Measurements from ENCODE around the gene NRDE2. TPM values are rescaled to one million over a fixed set of nuclear protein-coding genes. Genes with fewer than 3 reads are reported as not detected.
"Not testable (repeated sequence)": the region's sequence is repeated elsewhere in the genome, so short reads cannot be mapped to it uniquely, and the experiment has no call there.

Gene NRDE2
- total RNA-seq, 1 donor from 2014 or later: 20.1 TPM

- DNase-seq: no peak
Measured at GRCh38 chr14:90344331-90345238, 12.8 kb upstream of the NRDE2 start.

- no peak for DNase-seq
Measured at GRCh38 chr14:90342327-90342726, 10.6 kb upstream of the NRDE2 start.

GRCh38 chr14:90341784-90342183 is 10.0 kb upstream of the NRDE2 start:
- no peak for DNase-seq

GRCh38 chr14:90341232-90341631 is 9.5 kb upstream of the NRDE2 start:
- DNase-seq: not testable (repeated sequence)

- DNase-seq: no peak
Measured at GRCh38 chr14:90336985-90337384, 5.2 kb upstream of the NRDE2 start.

GRCh38 chr14:90336401-90336800 is 4.7 kb upstream of the NRDE2 start:
- DNase-seq: no peak

GRCh38 chr14:90332271-90332584 is 487 bp upstream of the NRDE2 start:
- DNase-seq: no peak

- no peak for DNase-seq
Measured at GRCh38 chr14:90330203-90331196, 1.2 kb downstream of the NRDE2 start.

GRCh38 chr14:90321891-90322290 is 9.8 kb downstream of the NRDE2 start:
- DNase-seq: no peak

GRCh38 chr14:90319634-90320541 is 11.9 kb downstream of the NRDE2 start:
- no peak for DNase-seq

- no peak for DNase-seq
Measured at GRCh38 chr14:90319173-90319572, 12.6 kb downstream of the NRDE2 start.

- DNase-seq: no peak
Measured at GRCh38 chr14:90318016-90318415, 13.7 kb downstream of the NRDE2 start.

- no peak for DNase-seq
Measured at GRCh38 chr14:90317286-90317685, 14.5 kb downstream of the NRDE2 start.

GRCh38 chr14:90308561-90308960 is 23.2 kb downstream of the NRDE2 start:
- no peak for DNase-seq

- DNase-seq: no peak
Measured at GRCh38 chr14:90305176-90305601, 26.6 kb downstream of the NRDE2 start.

GRCh38 chr14:90304502-90304901 is 27.2 kb downstream of the NRDE2 start:
- DNase-seq: no peak

GRCh38 chr14:90303473-90303872 is 28.3 kb downstream of the NRDE2 start:
- no peak for DNase-seq

GRCh38 chr14:90302529-90303303 is 29.0 kb downstream of the NRDE2 start:
- no peak for DNase-seq

GRCh38 chr14:90301668-90302090 is 30.1 kb downstream of the NRDE2 start:
- no peak for DNase-seq

- DNase-seq: peak; percentile 21
Measured at GRCh38 chr14:90301122-90301521, 30.6 kb downstream of the NRDE2 start.

- DNase-seq: no peak
Measured at GRCh38 chr14:90300611-90301047, 31.1 kb downstream of the NRDE2 start.
